Testis (tissue), 2 donors: ENCODE results near the gene ARMC2.

Experiments
- POLR2A ChIP-seq: fragments of 450-650 bp; IDR thresholded peaks from one replicate; pipeline ENCODE4 v1.6.1; 2017; ENCODE audit warnings: antibody characterized with exemption, mild to moderate bottlenecking, moderate library complexity
- TF ChIP-seq, protein P1 (sequence below), 3 experiments: fragments of 450-650 bp in 2 of 3; fragments of 200-600 bp in 1 of 3; sonication (generic) in 1 of 3; IDR thresholded peaks; one replicate each; pipeline ENCODE4 v1.5.1; 2016 to 2019; ENCODE audit warnings: antibody characterized with exemption in 3 of 3, mild to moderate bottlenecking in 2 of 3, moderate library complexity in 1 of 3

- TF ChIP-seq, protein P1, sequence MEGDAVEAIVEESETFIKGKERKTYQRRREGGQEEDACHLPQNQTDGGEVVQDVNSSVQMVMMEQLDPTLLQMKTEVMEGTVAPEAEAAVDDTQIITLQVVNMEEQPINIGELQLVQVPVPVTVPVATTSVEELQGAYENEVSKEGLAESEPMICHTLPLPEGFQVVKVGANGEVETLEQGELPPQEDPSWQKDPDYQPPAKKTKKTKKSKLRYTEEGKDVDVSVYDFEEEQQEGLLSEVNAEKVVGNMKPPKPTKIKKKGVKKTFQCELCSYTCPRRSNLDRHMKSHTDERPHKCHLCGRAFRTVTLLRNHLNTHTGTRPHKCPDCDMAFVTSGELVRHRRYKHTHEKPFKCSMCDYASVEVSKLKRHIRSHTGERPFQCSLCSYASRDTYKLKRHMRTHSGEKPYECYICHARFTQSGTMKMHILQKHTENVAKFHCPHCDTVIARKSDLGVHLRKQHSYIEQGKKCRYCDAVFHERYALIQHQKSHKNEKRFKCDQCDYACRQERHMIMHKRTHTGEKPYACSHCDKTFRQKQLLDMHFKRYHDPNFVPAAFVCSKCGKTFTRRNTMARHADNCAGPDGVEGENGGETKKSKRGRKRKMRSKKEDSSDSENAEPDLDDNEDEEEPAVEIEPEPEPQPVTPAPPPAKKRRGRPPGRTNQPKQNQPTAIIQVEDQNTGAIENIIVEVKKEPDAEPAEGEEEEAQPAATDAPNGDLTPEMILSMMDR (IDR thresholded peaks at IDR 0.05): no peak
- TF ChIP-seq POLR2A: no peak
Observed at GRCh38 chr6:108850669-108851465, 2.6 kb downstream of the ARMC2 start.
